Fibroblast of lung (primary cell): ENCODE measurements around the gene PEX12.

ENCODE experiments used
- EZH2 ChIP-seq: IDR thresholded peaks from 2 replicates; pipeline ENCODE4 v1.5.1; 2012; ENCODE audit warnings: low read length, control low read depth, mild to moderate bottlenecking; ENCODE audit errors: missing control alignments
- TF ChIP-seq, protein P1 (sequence below), 2 donors: IDR thresholded peaks in 1 of 2; conservative IDR thresholded peaks in 1 of 2; 1 replicate in 1 of 2; 2 replicates in 1 of 2; pipeline ENCODE4 v1.5.1; 2011 to 2012; ENCODE audit warnings: low read length in 2 of 2, control low read depth in 1 of 2, inconsistent platforms in 1 of 2, low read depth in 1 of 2, mild to moderate bottlenecking in 1 of 2

DNA sequence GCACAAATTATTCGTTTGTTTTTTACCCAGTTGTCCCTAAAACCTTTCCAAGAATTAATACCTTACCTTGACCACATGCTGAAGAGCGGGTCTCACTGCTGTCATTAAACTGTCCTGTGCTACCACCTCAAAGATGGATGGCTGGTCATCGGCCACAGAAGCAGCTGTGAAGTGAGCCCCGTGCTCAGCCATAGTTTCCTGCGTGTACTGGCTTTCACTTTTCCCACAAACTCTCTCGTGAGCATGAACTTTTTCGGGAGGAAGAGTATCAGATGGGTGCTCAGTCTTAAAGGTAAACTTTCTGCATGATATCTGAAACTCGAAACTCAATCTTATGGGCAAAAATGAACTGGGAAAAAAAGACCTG is 558 bp downstream of the PEX12 start:
- TF ChIP-seq, protein P1, sequence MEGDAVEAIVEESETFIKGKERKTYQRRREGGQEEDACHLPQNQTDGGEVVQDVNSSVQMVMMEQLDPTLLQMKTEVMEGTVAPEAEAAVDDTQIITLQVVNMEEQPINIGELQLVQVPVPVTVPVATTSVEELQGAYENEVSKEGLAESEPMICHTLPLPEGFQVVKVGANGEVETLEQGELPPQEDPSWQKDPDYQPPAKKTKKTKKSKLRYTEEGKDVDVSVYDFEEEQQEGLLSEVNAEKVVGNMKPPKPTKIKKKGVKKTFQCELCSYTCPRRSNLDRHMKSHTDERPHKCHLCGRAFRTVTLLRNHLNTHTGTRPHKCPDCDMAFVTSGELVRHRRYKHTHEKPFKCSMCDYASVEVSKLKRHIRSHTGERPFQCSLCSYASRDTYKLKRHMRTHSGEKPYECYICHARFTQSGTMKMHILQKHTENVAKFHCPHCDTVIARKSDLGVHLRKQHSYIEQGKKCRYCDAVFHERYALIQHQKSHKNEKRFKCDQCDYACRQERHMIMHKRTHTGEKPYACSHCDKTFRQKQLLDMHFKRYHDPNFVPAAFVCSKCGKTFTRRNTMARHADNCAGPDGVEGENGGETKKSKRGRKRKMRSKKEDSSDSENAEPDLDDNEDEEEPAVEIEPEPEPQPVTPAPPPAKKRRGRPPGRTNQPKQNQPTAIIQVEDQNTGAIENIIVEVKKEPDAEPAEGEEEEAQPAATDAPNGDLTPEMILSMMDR (conservative IDR thresholded peaks at IDR 0.05 in 1 of 2, IDR thresholded peaks at IDR 0.05 in 1 of 2; ENCODE audit: low read depth in 1 of 2, low read length in 2 of 2): no peak
- TF ChIP-seq EZH2: no peak
